Measurements from ENCODE around the gene CDH12. TPM values are rescaled to one million over a fixed set of nuclear protein-coding genes. Genes with fewer than 3 reads are reported as not detected.

The CDH12 gene
- total and polyA plus RNA-seq, 7 donors, result not detected

DNA sequence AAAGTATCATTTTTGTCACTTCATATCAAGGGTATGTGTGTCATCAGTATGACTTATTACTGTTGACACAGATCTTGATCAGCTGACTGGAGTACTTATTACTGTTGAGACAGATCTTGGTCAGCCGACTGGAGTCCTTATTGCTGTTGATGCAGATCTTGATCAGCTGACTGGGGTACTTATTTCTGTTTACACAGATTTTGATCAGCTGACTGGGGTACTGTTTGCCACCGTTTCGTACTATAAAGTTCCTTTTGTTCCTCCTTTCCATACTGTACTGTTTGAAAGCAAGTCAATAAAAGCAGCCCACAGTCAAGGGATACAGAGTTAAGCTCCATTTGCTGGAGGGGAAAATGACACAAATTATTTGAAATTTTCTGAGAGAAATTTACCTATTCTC lies 347.3 kb downstream of the CDH12 start:
- 47 to 60% (median 51%) methylated on average over 3 of the region's 3 CpGs for WGBS, 3 donors
- no peaks in the 10 kb centered on the region for H3K36me3 ChIP-seq (ENCODE audit: insufficient read depth in 1 of 2, low read depth in 1 of 2)
- intact Hi-C loops (cut with DNase I), result no loop called here
- H3K4me1 ChIP-seq, result no peaks in the 10 kb centered on the region
- TF ChIP-seq, protein P1, sequence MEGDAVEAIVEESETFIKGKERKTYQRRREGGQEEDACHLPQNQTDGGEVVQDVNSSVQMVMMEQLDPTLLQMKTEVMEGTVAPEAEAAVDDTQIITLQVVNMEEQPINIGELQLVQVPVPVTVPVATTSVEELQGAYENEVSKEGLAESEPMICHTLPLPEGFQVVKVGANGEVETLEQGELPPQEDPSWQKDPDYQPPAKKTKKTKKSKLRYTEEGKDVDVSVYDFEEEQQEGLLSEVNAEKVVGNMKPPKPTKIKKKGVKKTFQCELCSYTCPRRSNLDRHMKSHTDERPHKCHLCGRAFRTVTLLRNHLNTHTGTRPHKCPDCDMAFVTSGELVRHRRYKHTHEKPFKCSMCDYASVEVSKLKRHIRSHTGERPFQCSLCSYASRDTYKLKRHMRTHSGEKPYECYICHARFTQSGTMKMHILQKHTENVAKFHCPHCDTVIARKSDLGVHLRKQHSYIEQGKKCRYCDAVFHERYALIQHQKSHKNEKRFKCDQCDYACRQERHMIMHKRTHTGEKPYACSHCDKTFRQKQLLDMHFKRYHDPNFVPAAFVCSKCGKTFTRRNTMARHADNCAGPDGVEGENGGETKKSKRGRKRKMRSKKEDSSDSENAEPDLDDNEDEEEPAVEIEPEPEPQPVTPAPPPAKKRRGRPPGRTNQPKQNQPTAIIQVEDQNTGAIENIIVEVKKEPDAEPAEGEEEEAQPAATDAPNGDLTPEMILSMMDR (IDR thresholded peaks at IDR 0.05), result no peak
- H3K9me3 ChIP-seq, result no peaks in the 10 kb centered on the region
- H3K4me3 ChIP-seq, result no peak overlapping the region
- H3K27ac ChIP-seq, result no peak overlapping the region
- ATAC-seq, result no peak
- no peak for DNase-seq
- no peaks in the 10 kb centered on the region for H3K27me3 ChIP-seq (ENCODE audit: insufficient read depth in 3 of 3, low read length in 2 of 3)

DNA sequence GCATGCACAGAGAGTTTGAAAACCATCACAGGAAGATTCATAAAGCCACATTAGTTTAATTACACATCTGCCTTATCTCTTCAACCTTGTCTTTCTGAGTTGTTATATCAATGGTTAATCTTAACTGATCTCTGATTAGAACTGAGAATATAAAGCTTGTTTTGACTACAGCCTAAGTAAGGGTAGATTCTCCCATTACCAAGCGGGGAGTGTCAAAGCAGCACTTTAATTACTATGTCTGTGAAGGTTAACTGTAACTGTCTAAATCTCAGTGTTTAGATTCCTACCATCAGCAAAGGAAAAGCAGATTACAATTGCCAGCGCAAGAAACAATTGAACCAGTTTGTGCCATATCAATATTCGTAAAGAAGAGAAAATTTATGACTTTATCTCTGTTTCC lies 348.7 kb downstream of the CDH12 start:
- no peak overlapping the region for H3K4me3 ChIP-seq
- no peak overlapping the region for H3K27ac ChIP-seq
- H3K36me3 ChIP-seq (ENCODE audit: insufficient read depth in 1 of 2, low read depth in 1 of 2), result no peaks in the 10 kb centered on the region
- 81 to 84% (median 83%) methylated on average over 3 of the region's 3 CpGs for WGBS, 3 donors
- intact Hi-C loops (cut with DNase I), result no loop called here
- no peak for DNase-seq
- no peak for ATAC-seq
- no peaks in the 10 kb centered on the region for H3K9me3 ChIP-seq
- H3K27me3 ChIP-seq (ENCODE audit: insufficient read depth in 3 of 3, low read length in 2 of 3), result no peaks in the 10 kb centered on the region
- no peaks in the 10 kb centered on the region for H3K4me1 ChIP-seq
- TF ChIP-seq, protein P1 (IDR thresholded peaks at IDR 0.05), result no peak

DNA sequence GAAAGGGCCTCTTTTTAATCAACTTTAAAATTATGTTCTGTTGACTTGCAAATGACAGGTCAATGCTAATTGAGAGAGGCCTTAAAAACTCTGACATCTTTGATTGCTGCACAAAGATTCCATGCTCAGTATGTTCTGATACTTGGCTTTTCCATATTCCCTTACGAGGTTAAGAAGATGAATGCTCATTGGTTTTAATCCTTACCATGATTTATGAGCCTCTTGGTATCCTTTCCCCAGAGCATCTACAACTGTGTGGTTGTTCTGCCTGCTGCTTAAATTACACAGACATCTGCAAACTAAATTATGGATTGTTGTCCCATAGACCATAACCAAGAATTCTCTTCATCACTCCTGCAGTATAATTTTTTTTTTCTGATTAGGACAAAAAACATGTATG lies 352.6 kb downstream of the CDH12 start:
- Histone ChIP-seq H3K4me3 (no peak overlapping the region), H3K4me1 (no peaks in the 10 kb centered on the region), H3K27me3 (ENCODE audit: insufficient read depth in 3 of 3, low read length in 2 of 3) (no peaks in the 10 kb centered on the region), H3K36me3 (ENCODE audit: insufficient read depth in 1 of 2, low read depth in 1 of 2) (no peaks in the 10 kb centered on the region), H3K27ac (no peak overlapping the region), H3K9me3 (no peaks in the 10 kb centered on the region)
- WGBS, 3 donors, result 27 to 32% (median 31%) methylated on average over 1 of the region's 1 CpG
- no peak for DNase-seq
- TF ChIP-seq, protein P1 (IDR thresholded peaks at IDR 0.05), result no peak
- intact Hi-C loops (cut with DNase I), result no loop called here
- ATAC-seq, result no peak

DNA sequence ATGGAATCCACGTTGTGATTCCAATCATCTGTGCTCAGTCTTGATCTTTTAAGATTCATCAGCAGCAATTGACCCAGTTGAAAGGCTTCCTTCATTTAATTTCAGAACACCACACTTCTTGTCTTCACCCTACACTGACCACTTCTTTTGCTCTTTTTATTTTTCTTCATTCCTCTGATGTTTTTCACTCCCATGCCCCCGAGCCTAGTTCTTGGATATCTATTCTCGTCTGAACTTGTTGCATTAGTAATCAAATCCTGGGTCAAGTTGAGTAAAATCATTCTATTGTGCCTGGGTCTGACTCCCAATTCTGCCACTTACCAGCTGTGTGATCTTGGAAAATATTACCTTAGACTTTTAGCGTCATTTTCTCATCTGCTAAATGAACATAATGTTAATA lies 356.5 kb downstream of the CDH12 start:
- Histone ChIP-seq H3K9me3 (no peaks in the 10 kb centered on the region), H3K27me3 (ENCODE audit: insufficient read depth in 3 of 3, low read length in 2 of 3) (no peaks in the 10 kb centered on the region), H3K36me3 (ENCODE audit: insufficient read depth in 1 of 2, low read depth in 1 of 2) (no peaks in the 10 kb centered on the region), H3K4me1 (no peaks in the 10 kb centered on the region), H3K4me3 (no peak overlapping the region), H3K27ac (no peak overlapping the region)
- TF ChIP-seq, protein P1 (IDR thresholded peaks at IDR 0.05), result no peak
- DNase-seq (no peak), ATAC-seq (no peak)
- 52 to 59% (median 55%) methylated on average over 4 of the region's 4 CpGs for WGBS, 3 donors
- intact Hi-C loops (cut with DNase I), result no loop called here

DNA sequence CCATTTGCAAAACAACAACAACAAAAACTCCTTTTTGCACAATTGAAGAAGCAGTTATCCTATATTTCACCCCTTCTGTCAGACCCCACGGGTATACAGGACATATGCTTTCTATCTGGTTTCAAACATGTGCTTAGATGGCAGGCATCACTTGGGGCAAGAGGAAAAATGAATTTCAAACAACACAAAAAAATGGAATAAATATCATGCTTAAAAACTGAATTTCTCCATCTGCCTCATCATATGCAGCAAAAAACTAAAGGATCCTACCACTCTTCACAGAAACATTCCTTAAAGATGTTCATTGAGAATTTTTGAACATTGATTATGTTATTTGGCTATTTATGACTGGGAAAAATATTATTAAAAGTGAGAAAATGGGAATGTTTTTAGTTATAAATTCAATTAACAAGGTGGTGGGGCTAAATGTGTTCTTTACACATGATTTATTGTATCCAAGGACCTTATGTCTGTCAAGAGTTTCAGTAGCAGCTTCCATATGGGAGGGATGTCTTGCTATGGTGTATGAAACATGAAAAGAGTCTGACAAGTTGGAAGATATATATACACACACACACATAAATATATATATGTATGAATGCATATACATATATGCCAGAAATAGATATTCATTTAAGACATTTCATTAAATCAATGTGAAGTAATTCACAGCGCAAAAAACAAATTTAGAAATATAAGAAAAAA lies 358.0 kb downstream of the CDH12 start:
- DNase-seq (no peak), ATAC-seq (no peak)
- no peaks in the 10 kb centered on the region for H3K36me3 ChIP-seq (ENCODE audit: insufficient read depth in 1 of 2, low read depth in 1 of 2)
- H3K27ac ChIP-seq, result no peak overlapping the region
- no peaks in the 10 kb centered on the region for H3K9me3 ChIP-seq
- H3K4me3 ChIP-seq, result no peak overlapping the region
- 71 to 77% (median 75%) methylated on average over 2 of the region's 2 CpGs for WGBS, 3 donors
- intact Hi-C loops (cut with DNase I), result no loop called here
- no peaks in the 10 kb centered on the region for H3K4me1 ChIP-seq
- no peaks in the 10 kb centered on the region for H3K27me3 ChIP-seq (ENCODE audit: insufficient read depth in 3 of 3, low read length in 2 of 3)
- TF ChIP-seq, protein P1 (IDR thresholded peaks at IDR 0.05), result no peak

Measured in psoas muscle (tissue), 8 donors.